Common myeloid progenitor, CD34-positive (primary cell): ENCODE data around the gene TDP1.

Source experiments
- CTCF ChIA-PET: fragments of 350-600 bp; sonication (Branson Sonifier 250); formaldehyde crosslinking; loops from one replicate; lab custom pipeline; 2021; ENCODE audit warnings: antibody characterized with exemption; lab: Charles Lee
- POLR2A ChIA-PET: fragments of 350-600 bp; sonication (Branson Sonifier 250); formaldehyde crosslinking; loops from one replicate; lab custom pipeline; 2021; ENCODE audit warnings: antibody characterized with exemption; lab: Charles Lee
- DNase-seq, 3 donors: peaks; one replicate each; pipeline versions ENCODE4 v3.0.0 to v3.0.0-alpha.2; 2013
- H3K27ac ChIP-seq, 2 experiments: 1 replicate in 1 of 2; 2 replicates in 1 of 2; pipeline ENCODE4 v1.7.0; 2013; ENCODE audit warnings: inconsistent platforms in 2 of 2, low read length in 2 of 2, mild to moderate bottlenecking in 2 of 2, low read depth in 1 of 2, moderate library complexity in 1 of 2; ENCODE audit not compliant: severe bottlenecking in 2 of 2, insufficient read depth in 1 of 2, poor library complexity in 1 of 2
- H3K27me3 ChIP-seq, 5 experiments: replicated peaks in 2 of 5; 1 replicate in 3 of 5; 2 replicates in 2 of 5; pipeline versions ENCODE4 v1.6.1 to v1.7.0; 2013; ENCODE audit warnings: low read length in 4 of 5, mild to moderate bottlenecking in 2 of 5, moderate library complexity in 2 of 5, inconsistent platforms in 1 of 5; ENCODE audit not compliant: insufficient read depth in 5 of 5, control insufficient read depth in 4 of 5
- H3K36me3 ChIP-seq, 4 experiments: 1 replicate in 2 of 4; 2 replicates in 2 of 4; pipeline versions ENCODE4 v1.6.1 to v1.7.0; 2013; ENCODE audit warnings: low read length in 3 of 4, control low read depth in 1 of 4, mild to moderate bottlenecking in 1 of 4; ENCODE audit not compliant: control insufficient read depth in 4 of 4, insufficient read depth in 4 of 4
- H3K4me1 ChIP-seq, 4 experiments: 1 replicate in 3 of 4; 2 replicates in 1 of 4; pipeline versions ENCODE4 v1.6.1 to v1.7.1; 2013; ENCODE audit warnings: low read length in 3 of 4, mild to moderate bottlenecking in 3 of 4, control low read depth in 1 of 4, inconsistent platforms in 1 of 4, moderate library complexity in 1 of 4; ENCODE audit not compliant: control insufficient read depth in 4 of 4, insufficient read depth in 4 of 4; ENCODE audit errors: control extremely low read depth in 1 of 4
- H3K4me3 ChIP-seq, 7 experiments: 1 replicate in 4 of 7; 2 replicates in 3 of 7; pipeline versions ENCODE4 v1.5.1 to v1.7.0; 2013; ENCODE audit warnings: mild to moderate bottlenecking in 7 of 7, low read length in 6 of 7, moderate library complexity in 6 of 7, inconsistent platforms in 2 of 7, low read depth in 2 of 7, control low read depth in 1 of 7; ENCODE audit not compliant: insufficient read depth in 4 of 7, control insufficient read depth in 1 of 7; ENCODE audit errors: extremely low read depth in 1 of 7
- H3K9me3 ChIP-seq, 5 experiments: 1 replicate in 4 of 5; 2 replicates in 1 of 5; pipeline versions ENCODE4 v1.6.1 to v1.7.1; 2013; ENCODE audit warnings: low read length in 4 of 5, mild to moderate bottlenecking in 2 of 5, inconsistent platforms in 1 of 5, low read depth in 1 of 5, moderate library complexity in 1 of 5; ENCODE audit not compliant: control insufficient read depth in 4 of 5, insufficient read depth in 2 of 5; ENCODE audit errors: control extremely low read depth in 1 of 5
- WGBS: methylation state at CpG from one replicate; pipeline ENCODE4 v1.1.5; 2013; ENCODE audit not compliant: insufficient coverage; 5-methylcytosine and 5-hydroxymethylcytosine counted together

The TDP1 gene

DNA sequence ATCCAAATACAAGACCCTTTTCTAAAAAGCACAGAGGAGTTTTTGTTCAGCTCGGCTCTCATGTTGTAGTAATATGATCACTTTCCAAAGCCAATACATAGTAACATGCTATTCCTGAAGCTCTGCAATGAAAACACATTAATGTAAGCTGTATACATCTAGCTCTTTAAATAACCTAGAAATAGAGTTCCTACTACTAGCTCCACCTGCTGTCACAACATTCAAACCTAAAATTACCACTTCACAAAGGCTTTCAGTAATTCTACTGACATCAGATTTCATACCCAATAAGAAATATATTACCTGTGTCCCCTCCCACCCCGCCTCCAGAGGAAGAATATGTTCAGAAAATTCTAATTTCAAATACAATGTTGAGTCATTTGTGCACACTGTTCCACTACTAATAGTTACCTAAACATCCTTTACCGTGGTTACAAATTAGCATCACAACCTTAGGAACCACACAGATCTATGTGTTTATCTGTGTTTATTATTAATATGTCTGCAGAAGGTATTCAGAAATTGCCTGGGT is 19.0 kb upstream of the TDP1 start:
- Histone ChIP-seq H3K9me3 (no peaks in the 10 kb centered on the region), H3K27me3 (no peaks in the 10 kb centered on the region), H3K36me3 (peaks cover 0 to 2% (median 0%) of the 10 kb centered on the region in 4 experiments), H3K27ac (no peak overlapping the region), H3K4me1 (no peaks in the 10 kb centered on the region), H3K4me3 (no peak overlapping the region)
- WGBS, result 92% methylated on average over 2 of the region's 3 CpGs
- ChIA-PET CTCF (interaction anchor here (0.6 to 5.6 kb wide), 5 partner anchors 20 to 909 kb away, joined by 3 to 57 read pairs (median 6); partner anchors contain the start of genes EFCAB11 and TDP1), POLR2A (no interaction called here)
- DNase-seq, result no peak

DNA sequence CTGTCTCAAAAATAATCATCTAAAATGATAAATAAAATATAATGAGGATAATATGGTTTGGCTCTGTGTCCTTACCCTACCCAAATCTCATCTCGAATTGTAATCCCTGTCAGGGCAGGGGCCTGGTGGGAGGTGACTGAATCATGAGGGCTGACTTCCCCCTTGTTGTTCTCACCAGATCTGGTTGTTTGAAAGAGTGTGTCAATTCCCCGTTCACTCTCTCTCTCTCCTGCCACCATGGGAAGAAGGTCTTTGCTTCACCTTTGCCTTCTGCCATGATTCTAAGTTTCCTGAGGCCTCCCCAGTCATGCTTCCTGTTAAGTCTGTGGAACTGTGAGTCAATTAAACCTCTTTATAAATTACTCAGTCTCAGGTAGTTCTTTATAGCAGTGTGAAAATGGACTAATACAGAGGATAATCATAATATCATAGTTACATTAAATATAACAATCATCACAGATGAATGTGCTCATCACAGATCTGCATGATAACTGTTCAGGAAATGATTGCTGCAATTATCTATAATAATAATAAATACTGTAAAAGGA is 13.8 kb upstream of the TDP1 start:
- Histone ChIP-seq H3K4me1 (no peaks in the 10 kb centered on the region), H3K4me3 (no peak overlapping the region), H3K36me3 (peaks cover 0 to 2% (median 0%) of the 10 kb centered on the region in 4 experiments), H3K27me3 (no peaks in the 10 kb centered on the region), H3K27ac (no peak overlapping the region), H3K9me3 (no peaks in the 10 kb centered on the region)
- POLR2A ChIA-PET, result no interaction called here
- DNase-seq, result no peak
- CTCF ChIA-PET, result interaction anchor here (0.6 to 5.6 kb wide), 4 partner anchors 15 to 294 kb away, joined by 4 to 57 read pairs (median 4); partner anchors contain the start of genes EFCAB11 and TDP1
- 90% methylated on average over 2 of the region's 2 CpGs for WGBS

DNA sequence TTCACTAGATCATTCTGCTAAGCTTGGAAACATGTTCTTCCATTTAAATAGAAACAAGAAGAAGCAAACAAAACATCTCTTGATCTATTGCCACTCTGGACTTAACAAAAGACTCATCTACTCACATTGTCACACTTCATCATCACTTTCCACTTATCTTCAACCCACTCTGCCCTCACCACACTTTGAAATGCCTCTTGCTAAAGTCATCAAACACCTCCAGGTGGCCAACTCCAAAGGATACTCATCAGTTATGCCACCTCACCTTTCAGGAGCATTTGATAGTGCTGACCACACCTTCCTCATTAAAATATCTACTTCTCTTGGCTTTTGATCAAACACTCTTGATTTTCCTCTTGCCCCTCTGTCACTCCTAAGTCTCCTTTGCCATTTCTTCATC is 8.4 kb upstream of the TDP1 start:
- Histone ChIP-seq H3K36me3 (peaks cover 3 to 4% (median 3%) of the 10 kb centered on the region in 4 experiments), H3K9me3 (no peaks in the 10 kb centered on the region), H3K4me1 (no peaks in the 10 kb centered on the region), H3K4me3 (no peak overlapping the region), H3K27me3 (no peaks in the 10 kb centered on the region), H3K27ac (no peak overlapping the region)
- ChIA-PET CTCF (no interaction called here), POLR2A (no interaction called here)
- DNase-seq, result no peak

DNA sequence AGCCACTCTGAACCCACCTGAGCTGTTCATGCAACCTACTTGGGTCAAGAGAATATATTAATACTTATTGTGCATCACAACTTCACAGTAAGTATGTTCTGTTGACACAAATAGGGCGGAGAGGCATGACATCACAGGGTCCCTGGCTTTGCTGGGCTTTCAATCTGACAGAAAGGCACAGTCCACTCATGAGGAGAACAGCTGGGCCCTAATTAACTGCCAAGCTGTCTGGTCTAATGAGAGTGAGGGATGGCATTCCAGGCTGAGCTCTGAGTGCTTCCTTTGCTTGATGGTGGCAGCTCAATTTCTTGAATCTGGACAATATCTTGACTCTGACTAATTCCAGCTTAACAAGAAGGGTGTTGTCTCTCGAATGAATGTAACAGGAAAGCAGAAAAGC is 3.2 kb upstream of the TDP1 start:
- Histone ChIP-seq H3K9me3 (peaks cover 0 to 2% (median 0%) of the 10 kb centered on the region in 5 experiments), H3K27me3 (no peaks in the 10 kb centered on the region), H3K36me3 (peaks cover 3 to 12% (median 4%) of the 10 kb centered on the region in 4 experiments), H3K27ac (no peak overlapping the region), H3K4me3 (no peak overlapping the region), H3K4me1 (peaks cover 7 to 32% (median 25%) of the 10 kb centered on the region in 4 experiments)
- ChIA-PET CTCF (interaction anchor here (1.2 to 10.4 kb wide), 3 partner anchors 14 to 25 kb away, joined by 3 to 57 read pairs (median 11); no protein-coding TSS in a partner anchor), POLR2A (no interaction called here)
- 96% methylated on average over 2 of the region's 2 CpGs for WGBS
- DNase-seq, result no peak

DNA sequence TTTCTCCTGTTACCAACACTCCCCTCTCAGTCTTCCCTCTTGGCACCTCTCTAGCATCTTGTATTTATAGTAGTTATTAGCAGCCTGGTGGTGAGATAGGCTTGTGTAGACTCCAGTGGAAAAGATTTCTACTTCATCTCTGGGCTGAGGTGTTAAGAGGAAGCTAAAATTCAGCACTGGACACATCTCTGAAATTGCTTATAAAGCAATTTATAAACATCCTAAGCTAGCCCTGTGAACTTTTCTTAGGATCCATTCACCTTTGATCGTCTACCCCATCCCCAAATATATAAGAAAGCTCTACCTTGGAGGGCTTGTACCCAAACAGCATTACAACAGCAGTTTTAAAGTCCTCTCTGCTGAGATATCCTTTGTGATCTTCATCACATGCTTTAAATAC is 2.1 kb upstream of the TDP1 start:
- H3K27ac ChIP-seq, result peak overlapping the region in 1 of 2 experiments; percentile 93

DNA sequence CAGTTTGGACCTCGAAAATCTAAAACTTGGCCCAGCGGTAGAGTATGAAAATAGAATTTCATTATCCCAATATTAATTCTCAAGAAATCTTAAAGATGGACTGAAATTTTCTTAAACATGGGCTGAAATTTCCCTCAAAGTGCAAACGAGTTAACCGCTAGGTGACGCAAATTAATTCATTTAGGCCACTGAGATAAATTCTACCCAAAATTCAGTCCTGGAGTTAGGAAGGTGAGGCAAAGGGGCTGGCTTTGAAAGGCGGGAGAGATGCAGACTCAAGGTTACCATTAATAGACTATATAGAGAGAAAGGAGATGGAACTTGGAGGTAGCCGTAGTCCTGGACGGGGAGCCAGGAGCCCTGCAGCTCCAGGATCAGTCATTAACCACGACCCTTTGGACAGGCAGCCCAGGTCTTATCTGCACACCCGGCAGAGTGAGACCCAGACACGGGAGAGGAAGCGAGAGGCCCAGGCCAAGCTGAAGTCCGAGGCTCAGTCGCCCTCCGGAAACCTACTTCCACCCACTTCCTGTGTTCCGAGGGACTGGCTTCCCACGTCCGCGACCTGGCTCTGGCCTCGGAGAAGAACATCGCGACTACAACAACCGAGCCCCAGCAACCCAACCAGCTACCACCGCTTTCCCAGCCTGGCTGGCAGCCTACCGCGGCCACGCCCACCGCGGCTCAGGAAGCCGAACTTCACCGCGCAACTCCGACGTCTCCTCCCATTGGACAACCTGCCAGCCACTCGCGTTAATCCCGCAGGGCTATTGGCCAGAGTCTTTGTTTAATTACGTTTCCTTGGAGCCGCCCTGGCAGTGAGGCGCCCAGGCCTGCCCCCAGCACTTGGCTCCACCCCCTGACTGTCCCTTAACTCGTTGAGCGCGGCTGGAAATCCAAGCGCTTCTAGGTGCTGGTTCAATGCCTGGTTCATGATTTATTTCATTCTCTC is 1.4 kb upstream of the TDP1 start, which contains the start of gene EFCAB11:
TSS of gene EFCAB11 (minus strand) at position 661 of the 952 bp plus-strand sequence. CDS start at position 591, 70 bp downstream.
- WGBS, result 0% methylated on average over 37 of the region's 44 CpGs
- no peaks in the 10 kb centered on the region for H3K27me3 ChIP-seq
- ChIA-PET CTCF (interaction anchor here (0.7 to 10.4 kb wide), 5 partner anchors 15 to 926 kb away, joined by 3 to 57 read pairs (median 3); no protein-coding TSS in a partner anchor), POLR2A (no interaction called here)
- peak within 1 kb of the TSS; percentile 74 to 96 (median 90) for H3K4me3 ChIP-seq
- H3K4me1 ChIP-seq, result peaks cover 7 to 32% (median 27%) of the 10 kb centered on the region in 4 experiments
- H3K27ac ChIP-seq, result peak within 1 kb of the TSS; percentile 50 to 93
- peaks cover 0 to 11% (median 7%) of the 10 kb centered on the region in 5 experiments for H3K9me3 ChIP-seq
- DNase-seq, result peak; percentile 98 to 99 (median 99)
- H3K36me3 ChIP-seq, result peaks cover 5 to 22% (median 14%) of the 10 kb centered on the region in 4 experiments

More for the DNA sequence above, 2.1 kb upstream of the TDP1 start:
- CTCF ChIA-PET, result interaction anchor here (0.7 to 10.4 kb wide), 5 partner anchors 15 to 925 kb away, joined by 3 to 57 read pairs (median 3); no protein-coding TSS in a partner anchor
- H3K9me3 ChIP-seq, result peaks cover 0 to 11% (median 7%) of the 10 kb centered on the region in 5 experiments
- POLR2A ChIA-PET, result no interaction called here
- H3K27me3 ChIP-seq, result no peaks in the 10 kb centered on the region
- WGBS, result 100% methylated on average over 1 of the region's 1 CpG
- peaks cover 4 to 22% (median 9%) of the 10 kb centered on the region in 4 experiments for H3K36me3 ChIP-seq
- DNase-seq, result no peak
- peaks cover 7 to 32% (median 25%) of the 10 kb centered on the region in 4 experiments for H3K4me1 ChIP-seq
- H3K4me3 ChIP-seq, result peak overlapping the region in 2 of 7 experiments; percentile 81 to 96
